ENCODE measurements around the gene FAXC. TPM values are rescaled to one million over a fixed set of nuclear protein-coding genes. Genes with fewer than 3 reads are reported as not detected.

FAXC gene
- total RNA-seq, 1 experiment from 2014 or later: 12.9 TPM

DNA sequence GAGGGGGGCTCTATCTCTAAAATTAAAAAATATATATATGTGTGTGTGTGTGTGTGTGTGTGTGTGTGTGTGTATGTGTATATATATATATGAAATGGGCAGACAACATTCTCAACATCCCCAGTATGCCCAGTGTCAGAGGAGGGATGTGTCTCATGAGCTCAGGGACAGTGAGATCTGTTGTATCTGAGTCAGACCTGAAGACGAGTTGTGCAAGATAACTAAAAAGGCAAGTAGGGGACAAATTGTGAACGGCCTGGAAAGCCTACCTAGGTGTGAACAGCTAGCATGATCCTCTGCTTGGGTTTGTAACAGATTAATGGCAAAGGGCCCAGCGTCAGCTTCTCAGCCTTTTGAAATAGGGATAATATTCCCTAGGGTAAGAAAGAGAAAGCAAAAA, 124.3 kb downstream of the FAXC start:
- Mint-ChIP-seq H3K36me3 (no peaks in the 10 kb centered on the region), H3K4me3 (no peak overlapping the region), H3K4me1 (peaks cover 3% of the 10 kb centered on the region), H3K9me3 (no peaks in the 10 kb centered on the region; the same call in 1 of the 2 replicates), H3K27me3 (ENCODE audit: low read depth) (no peaks in the 10 kb centered on the region), H3K27ac (no peak overlapping the region)
- TF ChIP-seq RORB (CRISPR knock-in tag; IDR thresholded peaks at IDR 0.05): no peak
- no peak for TF ChIP-seq NR1H2 (CRISPR knock-in tag; IDR thresholded peaks at IDR 0.05)
- TF ChIP-seq JAZF1 (CRISPR knock-in tag; IDR thresholded peaks at IDR 0.05): no peak
- TF ChIP-seq, protein P1, sequence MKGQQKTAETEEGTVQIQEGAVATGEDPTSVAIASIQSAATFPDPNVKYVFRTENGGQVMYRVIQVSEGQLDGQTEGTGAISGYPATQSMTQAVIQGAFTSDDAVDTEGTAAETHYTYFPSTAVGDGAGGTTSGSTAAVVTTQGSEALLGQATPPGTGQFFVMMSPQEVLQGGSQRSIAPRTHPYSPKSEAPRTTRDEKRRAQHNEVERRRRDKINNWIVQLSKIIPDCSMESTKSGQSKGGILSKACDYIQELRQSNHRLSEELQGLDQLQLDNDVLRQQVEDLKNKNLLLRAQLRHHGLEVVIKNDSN (CRISPR knock-in tag; IDR thresholded peaks at IDR 0.05): no peak
- no peak for TF ChIP-seq ZNF232 (CRISPR knock-in tag; IDR thresholded peaks at IDR 0.05)
- no peak for TF ChIP-seq ZNF317 (CRISPR knock-in tag; IDR thresholded peaks at IDR 0.05; ENCODE audit: borderline replicate concordance, low read depth)
- TF ChIP-seq, protein P2, sequence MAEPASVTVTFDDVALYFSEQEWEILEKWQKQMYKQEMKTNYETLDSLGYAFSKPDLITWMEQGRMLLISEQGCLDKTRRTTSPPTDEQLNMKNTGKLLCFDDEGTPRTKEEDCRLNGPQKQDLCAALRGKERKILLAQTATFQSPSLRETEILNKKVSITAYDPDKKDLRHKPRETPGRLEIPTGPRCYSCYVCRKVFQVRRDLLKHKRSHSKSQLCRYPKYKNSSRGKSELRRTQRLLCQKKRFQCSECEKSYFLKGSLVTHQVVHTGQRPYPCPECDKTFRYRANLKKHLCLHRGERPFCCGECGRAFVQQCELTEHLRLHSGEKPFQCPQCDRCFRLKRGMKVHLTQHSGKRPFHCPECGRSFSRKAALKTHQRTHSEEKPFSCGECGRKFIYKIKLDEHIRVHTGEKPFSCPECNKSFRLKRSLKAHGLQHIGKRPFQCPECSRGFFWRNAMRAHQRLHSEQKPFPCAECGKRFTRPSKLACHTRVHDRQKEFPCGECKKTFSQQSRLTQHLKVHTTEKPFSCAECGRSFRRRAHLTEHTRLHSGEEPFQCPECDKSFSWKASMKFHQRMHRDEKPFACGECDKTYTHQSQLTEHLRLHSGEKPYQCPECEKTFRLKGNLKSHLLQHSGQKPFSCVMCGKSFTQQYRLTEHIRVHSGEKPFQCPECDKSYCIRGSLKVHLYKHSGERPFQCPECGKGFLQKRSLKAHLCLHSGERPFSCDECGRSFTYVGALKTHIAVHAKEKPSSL (CRISPR knock-in tag; conservative IDR thresholded peaks at IDR 0.05): no peak
- no peak for TF ChIP-seq CREM (CRISPR knock-in tag; IDR thresholded peaks at IDR 0.05)
- TF ChIP-seq EMX1 (CRISPR knock-in tag; IDR thresholded peaks at IDR 0.05): no peak
- TF ChIP-seq ESRRA (CRISPR knock-in tag; IDR thresholded peaks at IDR 0.05; ENCODE audit: borderline replicate concordance): no peak
- TF ChIP-seq, protein P3, sequence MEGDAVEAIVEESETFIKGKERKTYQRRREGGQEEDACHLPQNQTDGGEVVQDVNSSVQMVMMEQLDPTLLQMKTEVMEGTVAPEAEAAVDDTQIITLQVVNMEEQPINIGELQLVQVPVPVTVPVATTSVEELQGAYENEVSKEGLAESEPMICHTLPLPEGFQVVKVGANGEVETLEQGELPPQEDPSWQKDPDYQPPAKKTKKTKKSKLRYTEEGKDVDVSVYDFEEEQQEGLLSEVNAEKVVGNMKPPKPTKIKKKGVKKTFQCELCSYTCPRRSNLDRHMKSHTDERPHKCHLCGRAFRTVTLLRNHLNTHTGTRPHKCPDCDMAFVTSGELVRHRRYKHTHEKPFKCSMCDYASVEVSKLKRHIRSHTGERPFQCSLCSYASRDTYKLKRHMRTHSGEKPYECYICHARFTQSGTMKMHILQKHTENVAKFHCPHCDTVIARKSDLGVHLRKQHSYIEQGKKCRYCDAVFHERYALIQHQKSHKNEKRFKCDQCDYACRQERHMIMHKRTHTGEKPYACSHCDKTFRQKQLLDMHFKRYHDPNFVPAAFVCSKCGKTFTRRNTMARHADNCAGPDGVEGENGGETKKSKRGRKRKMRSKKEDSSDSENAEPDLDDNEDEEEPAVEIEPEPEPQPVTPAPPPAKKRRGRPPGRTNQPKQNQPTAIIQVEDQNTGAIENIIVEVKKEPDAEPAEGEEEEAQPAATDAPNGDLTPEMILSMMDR (IDR thresholded peaks at IDR 0.05): no peak
- TF ChIP-seq JUN (CRISPR knock-in tag; IDR thresholded peaks at IDR 0.05): no peak
- TF ChIP-seq, protein P4, sequence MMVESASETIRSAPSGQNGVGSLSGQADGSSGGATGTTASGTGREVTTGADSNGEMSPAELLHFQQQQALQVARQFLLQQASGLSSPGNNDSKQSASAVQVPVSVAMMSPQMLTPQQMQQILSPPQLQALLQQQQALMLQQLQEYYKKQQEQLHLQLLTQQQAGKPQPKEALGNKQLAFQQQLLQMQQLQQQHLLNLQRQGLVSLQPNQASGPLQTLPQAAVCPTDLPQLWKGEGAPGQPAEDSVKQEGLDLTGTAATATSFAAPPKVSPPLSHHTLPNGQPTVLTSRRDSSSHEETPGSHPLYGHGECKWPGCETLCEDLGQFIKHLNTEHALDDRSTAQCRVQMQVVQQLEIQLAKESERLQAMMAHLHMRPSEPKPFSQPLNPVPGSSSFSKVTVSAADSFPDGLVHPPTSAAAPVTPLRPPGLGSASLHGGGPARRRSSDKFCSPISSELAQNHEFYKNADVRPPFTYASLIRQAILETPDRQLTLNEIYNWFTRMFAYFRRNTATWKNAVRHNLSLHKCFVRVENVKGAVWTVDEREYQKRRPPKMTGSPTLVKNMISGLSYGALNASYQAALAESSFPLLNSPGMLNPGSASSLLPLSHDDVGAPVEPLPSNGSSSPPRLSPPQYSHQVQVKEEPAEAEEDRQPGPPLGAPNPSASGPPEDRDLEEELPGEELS (CRISPR knock-in tag; IDR thresholded peaks at IDR 0.05): no peak
- TF ChIP-seq, protein P5, sequence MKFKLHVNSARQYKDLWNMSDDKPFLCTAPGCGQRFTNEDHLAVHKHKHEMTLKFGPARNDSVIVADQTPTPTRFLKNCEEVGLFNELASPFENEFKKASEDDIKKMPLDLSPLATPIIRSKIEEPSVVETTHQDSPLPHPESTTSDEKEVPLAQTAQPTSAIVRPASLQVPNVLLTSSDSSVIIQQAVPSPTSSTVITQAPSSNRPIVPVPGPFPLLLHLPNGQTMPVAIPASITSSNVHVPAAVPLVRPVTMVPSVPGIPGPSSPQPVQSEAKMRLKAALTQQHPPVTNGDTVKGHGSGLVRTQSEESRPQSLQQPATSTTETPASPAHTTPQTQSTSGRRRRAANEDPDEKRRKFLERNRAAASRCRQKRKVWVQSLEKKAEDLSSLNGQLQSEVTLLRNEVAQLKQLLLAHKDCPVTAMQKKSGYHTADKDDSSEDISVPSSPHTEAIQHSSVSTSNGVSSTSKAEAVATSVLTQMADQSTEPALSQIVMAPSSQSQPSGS (CRISPR knock-in tag; IDR thresholded peaks at IDR 0.05; ENCODE audit: borderline replicate concordance, low read depth): no peak
- TF ChIP-seq, protein P6, sequence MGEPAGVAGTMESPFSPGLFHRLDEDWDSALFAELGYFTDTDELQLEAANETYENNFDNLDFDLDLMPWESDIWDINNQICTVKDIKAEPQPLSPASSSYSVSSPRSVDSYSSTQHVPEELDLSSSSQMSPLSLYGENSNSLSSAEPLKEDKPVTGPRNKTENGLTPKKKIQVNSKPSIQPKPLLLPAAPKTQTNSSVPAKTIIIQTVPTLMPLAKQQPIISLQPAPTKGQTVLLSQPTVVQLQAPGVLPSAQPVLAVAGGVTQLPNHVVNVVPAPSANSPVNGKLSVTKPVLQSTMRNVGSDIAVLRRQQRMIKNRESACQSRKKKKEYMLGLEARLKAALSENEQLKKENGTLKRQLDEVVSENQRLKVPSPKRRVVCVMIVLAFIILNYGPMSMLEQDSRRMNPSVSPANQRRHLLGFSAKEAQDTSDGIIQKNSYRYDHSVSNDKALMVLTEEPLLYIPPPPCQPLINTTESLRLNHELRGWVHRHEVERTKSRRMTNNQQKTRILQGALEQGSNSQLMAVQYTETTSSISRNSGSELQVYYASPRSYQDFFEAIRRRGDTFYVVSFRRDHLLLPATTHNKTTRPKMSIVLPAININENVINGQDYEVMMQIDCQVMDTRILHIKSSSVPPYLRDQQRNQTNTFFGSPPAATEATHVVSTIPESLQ (CRISPR knock-in tag; IDR thresholded peaks at IDR 0.05): no peak
- no peak for TF ChIP-seq TCF7 (CRISPR knock-in tag; IDR thresholded peaks at IDR 0.05; ENCODE audit: low read depth)
- CTCF ChIA-PET: interaction anchor here (0.7 to 1.6 kb wide), 3 partner anchors 30 to 106 kb away, joined by 3 to 5 read pairs (median 4); no protein-coding TSS in a partner anchor
- ATAC-seq (no peak), DNase-seq (ENCODE audit: low spot score) (no peak)
- POLR2A ChIA-PET: no interaction called here

Other genes starting within 250 kb of the FAXC start
- gene COQ3, start 44.5 kb upstream of the FAXC start, total RNA-seq (2021): 13.9 to 16.0 TPM (median 14.1 TPM) in 3 replicates
- 150 to 156 TPM (median 155 TPM) in 3 replicates for gene PNISR, start 75.6 kb upstream of the FAXC start, total RNA-seq (2021)
- 22.4 to 34.7 TPM (median 25.7 TPM) in 3 replicates for gene USP45, start 165.7 kb upstream of the FAXC start, total RNA-seq (2021)
- gene CCNC, start 219.0 kb upstream of the FAXC start, total RNA-seq (2021): 82.2 to 93.1 TPM (median 86.8 TPM) in 3 replicates